IPS-20b (cell line): ENCODE results near the gene SLC16A9.

ENCODE experiments used
- H3K27ac ChIP-seq: one replicate; pipeline ENCODE4 v1.5.1; 2013; ENCODE audit warnings: low read length
- H3K27me3 ChIP-seq: 2 replicates; pipeline ENCODE4 v1.6.1; 2013; ENCODE audit warnings: mild to moderate bottlenecking, low read length, inconsistent platforms; ENCODE audit not compliant: insufficient read depth
- H3K36me3 ChIP-seq: 2 replicates; pipeline ENCODE4 v1.6.1; 2013; ENCODE audit warnings: low read depth, mild to moderate bottlenecking, inconsistent platforms, low read length, moderate library complexity; ENCODE audit not compliant: insufficient read depth
- H3K4me1 ChIP-seq: 2 replicates; pipeline ENCODE4 v1.6.1; 2013; ENCODE audit warnings: mild to moderate bottlenecking, control low read depth, inconsistent platforms, low read length, moderate library complexity; ENCODE audit not compliant: insufficient read depth
- H3K4me3 ChIP-seq: 2 replicates; pipeline ENCODE4 v1.5.1; 2013; ENCODE audit warnings: mild to moderate bottlenecking, low read length, inconsistent platforms
- H3K9ac ChIP-seq: 2 replicates; pipeline ENCODE4 v1.6.1; 2013; ENCODE audit warnings: low read depth, mild to moderate bottlenecking, inconsistent platforms, low read length, moderate library complexity
- H3K9me3 ChIP-seq: 2 replicates; pipeline ENCODE4 v1.6.1; 2013; ENCODE audit warnings: mild to moderate bottlenecking, low read depth, low read length, inconsistent platforms; ENCODE audit not compliant: insufficient read depth

Gene SLC16A9

DNA sequence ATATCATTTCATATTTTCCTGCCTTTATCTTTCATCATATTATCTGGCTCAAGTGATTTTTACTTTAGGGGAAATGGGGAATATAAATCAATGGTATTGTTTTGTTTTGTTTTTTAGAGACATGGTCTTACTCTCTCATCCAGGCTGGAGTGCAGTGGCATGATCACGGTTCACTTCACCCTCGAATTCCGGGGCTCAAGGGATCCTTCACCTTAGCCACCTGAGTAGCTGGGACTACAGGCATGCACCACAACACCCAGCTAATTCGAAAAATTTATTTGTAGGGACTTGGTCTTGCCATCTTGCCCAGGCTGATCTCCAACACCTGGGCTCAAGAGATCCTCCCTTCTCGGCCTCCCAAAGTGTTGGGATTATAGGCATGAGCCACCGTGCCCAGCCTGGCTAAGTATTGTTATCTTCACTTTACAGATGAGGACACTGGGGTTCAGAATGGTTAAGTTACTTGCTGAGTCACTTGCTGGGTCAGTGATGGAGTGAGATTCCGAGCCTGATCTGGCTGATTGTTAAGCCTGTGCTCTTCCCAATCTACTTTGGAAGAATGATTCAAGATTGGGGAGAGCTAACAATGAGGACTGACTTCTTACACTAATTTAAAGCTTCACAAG, 3.7 kb upstream of the SLC16A9 start:
- peaks cover 1% of the 10 kb centered on the region; the same call in 1 of the 2 replicates for H3K4me1 ChIP-seq
- H3K4me3 ChIP-seq, result no peak overlapping the region
- H3K27ac ChIP-seq, result no peak overlapping the region
- H3K36me3 ChIP-seq, result no peaks in the 10 kb centered on the region
- peaks cover 30% of the 10 kb centered on the region for H3K27me3 ChIP-seq
- no peak overlapping the region for H3K9ac ChIP-seq
- no peaks in the 10 kb centered on the region for H3K9me3 ChIP-seq

GRCh38 chr10:59711871-59712494, 2.3 kb upstream of the SLC16A9 start:
- Histone ChIP-seq H3K27ac (no peak overlapping the region), H3K4me1 (peaks cover 9% of the 10 kb centered on the region; the same call in 1 of the 2 replicates), H3K27me3 (peaks cover 39% of the 10 kb centered on the region), H3K9me3 (no peaks in the 10 kb centered on the region), H3K4me3 (no peak overlapping the region), H3K9ac (no peak overlapping the region), H3K36me3 (no peaks in the 10 kb centered on the region)

- peak overlapping the region; percentile 85 for H3K9ac ChIP-seq
These were observed 745 bp downstream of the SLC16A9 start for GRCh38 chr10:59708816-59709394.

GRCh38 chr10:59706851-59707797, 2.5 kb downstream of the SLC16A9 start:
- Histone ChIP-seq H3K36me3 (peaks cover 8% of the 10 kb centered on the region), H3K27me3 (peaks cover 38% of the 10 kb centered on the region), H3K4me3 (no peak overlapping the region), H3K27ac (no peak overlapping the region), H3K4me1 (peaks cover 13% of the 10 kb centered on the region; the same call in 1 of the 2 replicates), H3K9me3 (no peaks in the 10 kb centered on the region), H3K9ac (no peak overlapping the region)

More at GRCh38 chr10:59708816-59709394, 745 bp downstream of the SLC16A9 start:
- H3K27me3 ChIP-seq, result peaks cover 39% of the 10 kb centered on the region
- H3K4me3 ChIP-seq, result peak overlapping the region; percentile 84
- peaks cover 13% of the 10 kb centered on the region; the same call in 1 of the 2 replicates for H3K4me1 ChIP-seq
- H3K36me3 ChIP-seq, result peaks cover 8% of the 10 kb centered on the region
- H3K27ac ChIP-seq, result no peak overlapping the region
- H3K9me3 ChIP-seq, result no peaks in the 10 kb centered on the region

DNA sequence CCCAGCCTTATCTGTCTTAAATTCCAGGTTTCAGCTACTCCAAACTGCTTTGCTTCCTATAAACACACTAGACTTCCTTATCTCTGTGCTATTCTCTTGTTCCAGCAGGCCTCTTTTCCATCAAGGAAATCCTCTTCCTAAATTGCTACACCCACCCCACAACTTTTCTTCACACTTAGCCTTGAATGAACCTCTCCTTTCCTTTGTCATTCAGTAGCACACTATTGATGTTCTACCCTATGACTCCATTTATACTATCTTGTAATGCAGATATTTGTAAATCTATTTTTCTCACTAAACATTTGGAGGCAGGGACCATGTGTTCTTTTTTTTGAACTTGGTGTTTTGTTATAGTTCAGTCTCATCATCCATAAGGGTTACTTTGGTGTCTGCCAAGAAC, 3.7 kb downstream of the SLC16A9 start:
- H3K9ac ChIP-seq, result no peak overlapping the region
- H3K36me3 ChIP-seq, result peaks cover 8% of the 10 kb centered on the region
- no peaks in the 10 kb centered on the region for H3K9me3 ChIP-seq
- H3K4me1 ChIP-seq, result peaks cover 13% of the 10 kb centered on the region; the same call in 1 of the 2 replicates
- no peak overlapping the region for H3K4me3 ChIP-seq
- H3K27ac ChIP-seq, result no peak overlapping the region
- peaks cover 26% of the 10 kb centered on the region for H3K27me3 ChIP-seq

DNA sequence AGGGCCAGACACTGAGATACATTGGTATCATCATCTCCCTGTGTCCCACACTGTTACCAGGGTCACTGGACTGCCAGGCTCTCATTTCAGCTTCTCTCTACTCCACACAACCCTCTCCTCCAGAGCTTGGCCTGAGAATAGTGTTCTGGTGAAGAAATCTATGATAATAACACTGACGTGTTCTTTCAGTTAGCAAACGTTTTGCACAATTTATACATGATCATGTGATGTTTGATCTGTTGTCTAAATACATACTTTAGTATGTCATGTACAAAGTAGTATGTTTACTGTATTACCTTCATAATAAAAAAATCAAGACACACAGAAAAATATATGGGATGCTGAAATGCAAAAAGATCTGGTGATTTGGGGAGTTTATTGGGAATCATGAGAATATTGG, 5.0 kb downstream of the SLC16A9 start:
- Histone ChIP-seq H3K27ac (no peak overlapping the region), H3K9ac (no peak overlapping the region; the same call in 1 of the 2 replicates), H3K36me3 (peaks cover 8% of the 10 kb centered on the region), H3K9me3 (no peaks in the 10 kb centered on the region), H3K4me3 (no peak overlapping the region), H3K27me3 (peaks cover 15% of the 10 kb centered on the region), H3K4me1 (peaks cover 18% of the 10 kb centered on the region)

DNA sequence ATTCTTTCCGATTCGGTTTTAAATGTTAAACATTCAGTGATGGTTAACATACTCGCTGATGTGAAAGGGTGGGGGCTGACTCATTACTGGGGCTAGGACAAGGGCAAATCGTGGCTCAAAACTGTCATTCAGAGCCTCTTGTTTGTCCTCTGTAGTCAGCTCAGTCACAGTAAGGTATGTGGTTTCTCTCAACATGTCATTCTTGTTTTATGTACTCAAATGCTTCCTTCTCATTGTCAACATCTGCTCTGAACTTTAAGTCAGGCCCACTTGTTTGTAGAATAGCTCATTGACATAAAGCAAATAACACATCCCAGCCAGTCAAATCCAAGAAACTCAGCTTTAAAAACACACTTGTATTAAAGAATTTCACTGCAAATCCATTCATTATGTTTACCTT, 7.3 kb downstream of the SLC16A9 start:
- H3K36me3 ChIP-seq, result peaks cover 14% of the 10 kb centered on the region
- H3K4me1 ChIP-seq, result peaks cover 9% of the 10 kb centered on the region
- H3K4me3 ChIP-seq, result no peak overlapping the region
- no peak overlapping the region for H3K9ac ChIP-seq
- no peaks in the 10 kb centered on the region for H3K9me3 ChIP-seq
- no peak overlapping the region for H3K27ac ChIP-seq
- H3K27me3 ChIP-seq, result no peaks in the 10 kb centered on the region

DNA sequence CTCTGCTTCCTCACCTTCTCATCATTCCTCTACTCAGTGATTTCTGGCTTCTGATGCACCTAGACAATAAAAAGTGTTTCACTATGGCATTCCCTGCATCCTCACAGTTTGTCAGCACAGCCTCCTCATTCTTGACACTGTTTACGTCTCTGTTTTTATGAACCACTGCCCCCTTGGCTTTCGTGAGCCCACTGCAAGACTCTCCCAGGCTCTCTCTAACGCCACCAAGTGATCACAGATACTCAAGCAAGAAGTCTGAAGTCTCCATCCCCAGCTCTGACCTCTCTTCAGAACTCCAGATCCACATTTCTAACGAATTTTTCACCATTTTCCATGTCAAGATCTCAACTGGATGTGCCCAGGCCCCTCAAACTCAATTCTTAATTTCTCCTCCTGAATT, 8.9 kb downstream of the SLC16A9 start:
- Histone ChIP-seq H3K27ac (no peak overlapping the region), H3K4me3 (no peak overlapping the region), H3K9me3 (no peaks in the 10 kb centered on the region), H3K27me3 (no peaks in the 10 kb centered on the region), H3K9ac (no peak overlapping the region), H3K4me1 (peaks cover 8% of the 10 kb centered on the region), H3K36me3 (peaks cover 14% of the 10 kb centered on the region)

DNA sequence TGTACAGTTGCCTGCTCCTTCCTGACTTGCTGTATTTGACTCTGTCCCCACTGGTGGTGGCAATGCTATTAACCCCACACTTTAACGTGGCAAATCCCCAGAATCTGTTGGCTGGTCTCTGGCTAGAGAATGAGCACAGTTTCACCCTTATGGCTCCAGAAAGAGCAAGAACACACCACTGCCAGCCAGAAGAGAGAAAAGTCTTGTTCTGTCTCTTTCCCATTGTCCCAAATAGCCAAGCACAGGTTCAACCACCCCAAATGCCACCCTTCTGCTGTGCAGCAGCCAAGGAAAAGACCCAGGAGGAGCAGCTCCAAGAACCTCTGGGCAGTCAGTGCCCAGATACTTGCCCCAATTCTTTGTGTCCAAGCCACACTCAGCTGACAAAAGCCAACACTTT, 11.3 kb downstream of the SLC16A9 start:
- peaks cover 6% of the 10 kb centered on the region for H3K36me3 ChIP-seq
- no peaks in the 10 kb centered on the region for H3K27me3 ChIP-seq
- H3K4me1 ChIP-seq, result peaks cover 4% of the 10 kb centered on the region
- H3K4me3 ChIP-seq, result no peak overlapping the region
- no peak overlapping the region for H3K9ac ChIP-seq
- H3K27ac ChIP-seq, result no peak overlapping the region
- H3K9me3 ChIP-seq, result no peaks in the 10 kb centered on the region

- Histone ChIP-seq H3K4me1 (peaks cover 3% of the 10 kb centered on the region), H3K27me3 (no peaks in the 10 kb centered on the region), H3K9ac (no peak overlapping the region), H3K4me3 (no peak overlapping the region), H3K36me3 (peaks cover 6% of the 10 kb centered on the region), H3K27ac (no peak overlapping the region), H3K9me3 (no peaks in the 10 kb centered on the region)
These were observed 14.0 kb downstream of the SLC16A9 start for GRCh38 chr10:59695637-59696036.

DNA sequence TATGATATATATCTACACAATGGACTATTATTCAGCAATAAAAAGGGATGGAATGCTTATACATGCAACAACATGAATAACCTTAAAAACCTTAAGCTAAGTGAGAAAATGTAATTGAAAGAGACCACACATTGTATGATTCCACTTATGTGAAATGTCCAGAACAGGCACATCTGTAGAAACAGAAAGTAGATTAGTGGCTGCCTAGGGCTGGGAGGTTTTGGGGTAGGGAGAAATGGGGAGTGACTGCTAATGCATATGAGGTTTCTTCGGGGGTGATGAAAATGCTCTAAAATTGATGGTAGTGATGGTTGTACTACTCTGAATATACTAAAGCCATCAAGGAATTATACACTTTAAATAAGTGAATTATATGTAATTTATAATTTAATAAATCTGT, 14.7 kb downstream of the SLC16A9 start:
- Histone ChIP-seq H3K4me1 (no peaks in the 10 kb centered on the region), H3K27ac (no peak overlapping the region), H3K36me3 (peaks cover 6% of the 10 kb centered on the region), H3K27me3 (no peaks in the 10 kb centered on the region), H3K4me3 (no peak overlapping the region), H3K9me3 (no peaks in the 10 kb centered on the region), H3K9ac (no peak overlapping the region)
